Fibroblast of villous mesenchyme (primary cell): ENCODE results near the gene FNDC11. TPM values are rescaled to one million over a fixed set of nuclear protein-coding genes. Genes with fewer than 3 reads are reported as not detected.

Experiments used
- DNase-seq: peaks from one replicate; pipeline ENCODE4 v3.0.0-alpha.2; 2010; ENCODE audit warnings: low read depth
- H3K4me3 ChIP-seq: 2 replicates; pipeline ENCODE4 v1.5.1; 2011; ENCODE audit warnings: low read depth, mild to moderate bottlenecking, low read length
- total RNA-seq: library from RNA; depleted of rRNA; stranded (reverse); fragments of >200 nt; gene quantifications from 2 replicates; pipeline ENCODE4 v1.2.3, GENCODE V29; 2012
- TF ChIP-seq, protein P1 (sequence below): IDR thresholded peaks from 2 replicates; pipeline ENCODE4 v1.5.1; 2012; ENCODE audit warnings: low read depth, mild to moderate bottlenecking, low read length; ENCODE audit not compliant: insufficient read depth

The FNDC11 gene
- total RNA-seq, 1 donor = 0.86 TPM

GRCh38 chr20:63544241-63544957, 9.6 kb upstream of the FNDC11 start:
- DNase-seq = no peak
- TF ChIP-seq, protein P1, sequence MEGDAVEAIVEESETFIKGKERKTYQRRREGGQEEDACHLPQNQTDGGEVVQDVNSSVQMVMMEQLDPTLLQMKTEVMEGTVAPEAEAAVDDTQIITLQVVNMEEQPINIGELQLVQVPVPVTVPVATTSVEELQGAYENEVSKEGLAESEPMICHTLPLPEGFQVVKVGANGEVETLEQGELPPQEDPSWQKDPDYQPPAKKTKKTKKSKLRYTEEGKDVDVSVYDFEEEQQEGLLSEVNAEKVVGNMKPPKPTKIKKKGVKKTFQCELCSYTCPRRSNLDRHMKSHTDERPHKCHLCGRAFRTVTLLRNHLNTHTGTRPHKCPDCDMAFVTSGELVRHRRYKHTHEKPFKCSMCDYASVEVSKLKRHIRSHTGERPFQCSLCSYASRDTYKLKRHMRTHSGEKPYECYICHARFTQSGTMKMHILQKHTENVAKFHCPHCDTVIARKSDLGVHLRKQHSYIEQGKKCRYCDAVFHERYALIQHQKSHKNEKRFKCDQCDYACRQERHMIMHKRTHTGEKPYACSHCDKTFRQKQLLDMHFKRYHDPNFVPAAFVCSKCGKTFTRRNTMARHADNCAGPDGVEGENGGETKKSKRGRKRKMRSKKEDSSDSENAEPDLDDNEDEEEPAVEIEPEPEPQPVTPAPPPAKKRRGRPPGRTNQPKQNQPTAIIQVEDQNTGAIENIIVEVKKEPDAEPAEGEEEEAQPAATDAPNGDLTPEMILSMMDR = no peak
- no peak overlapping the region for H3K4me3 ChIP-seq

GRCh38 chr20:63544958-63545516, 8.9 kb upstream of the FNDC11 start:
- DNase-seq = no peak
- TF ChIP-seq, protein P1 = no peak
- no peak overlapping the region for H3K4me3 ChIP-seq

DNA sequence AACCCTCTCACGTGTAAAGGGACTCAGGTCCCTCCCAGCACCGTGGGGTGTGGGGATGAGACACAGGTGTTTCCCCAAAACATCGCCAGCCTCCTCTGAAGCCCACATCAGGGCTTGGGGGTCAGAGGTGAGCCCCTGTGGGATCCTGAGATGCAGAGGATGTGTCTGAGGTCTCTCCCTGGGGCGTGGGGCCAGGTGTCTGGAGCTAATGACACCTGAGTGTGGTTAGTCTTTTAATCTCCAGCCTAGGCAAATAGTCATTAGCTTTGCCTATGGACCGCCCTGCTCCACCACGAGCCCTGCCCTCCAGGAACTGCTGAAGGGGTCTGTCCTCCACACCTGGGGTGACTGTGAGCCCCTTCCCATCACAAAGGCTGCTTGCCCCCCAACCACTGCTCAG, 8.1 kb upstream of the FNDC11 start:
- no peak overlapping the region for H3K4me3 ChIP-seq
- TF ChIP-seq, protein P1 = no peak
- DNase-seq = no peak

- TF ChIP-seq, protein P1 = no peak
- no peak overlapping the region for H3K4me3 ChIP-seq
- DNase-seq = no peak
Observed at GRCh38 chr20:63546256-63546955, 7.6 kb upstream of the FNDC11 start.

- H3K4me3 ChIP-seq = no peak overlapping the region
- no peak for DNase-seq
- TF ChIP-seq, protein P1 = no peak
Observed at GRCh38 chr20:63546956-63547724, 6.8 kb upstream of the FNDC11 start.

- DNase-seq = no peak
- TF ChIP-seq, protein P1 = no peak
Observed at GRCh38 chr20:63547725-63548480, 6.1 kb upstream of the FNDC11 start, which contains the start of gene SRMS. Gene SRMS (minus strand): TSS chr20:63547749. CDS start chr20:63547463, 286 bp downstream.

More at GRCh38 chr20:63547725-63548480, 6.1 kb upstream of the FNDC11 start, which contains the start of gene SRMS:
- H3K4me3 ChIP-seq = no peak within 1 kb of the TSS
